Pancreas (tissue), 10 donors: ENCODE data around the gene SERINC5. TPM values are rescaled to one million over a fixed set of nuclear protein-coding genes. Genes with fewer than 3 reads are reported as not detected.
"Not testable (repeated sequence)": the region's sequence is repeated elsewhere in the genome, so short reads cannot be mapped to it uniquely, and the experiment has no call there.

Experiments
- ATAC-seq, 4 donors: fragments of 200-7000 bp; cut with Tn5 transposase; one replicate each; pipeline versions ENCODE4 v1.8.0 to v1.9.1; 2020; ENCODE audit warnings: mild to moderate bottlenecking in 4 of 4, moderate library complexity in 4 of 4
- DNase-seq, 6 donors: peaks; one replicate each; pipeline ENCODE4 v3.0.0-alpha.2; 2020
- FAIRE-seq: peaks from 2 replicates; lab custom pipeline; 2012; peaks lifted over from hg19 to GRCh38; lab: Jason Lieb, UNC
- H3K27ac ChIP-seq, 4 donors: fragments of 200-600 bp; sonication (generic); 1 replicate in 3 of 4; 2 replicates in 1 of 4; pipeline versions ENCODE4 v1.5.0 to v1.8.0; 2020
- H3K27me3 ChIP-seq, 4 donors: fragments of 200-600 bp; one replicate each; pipeline ENCODE4 v1.8.0; 2021
- H3K36me3 ChIP-seq, 3 donors: fragments of 200-600 bp; sonication (generic) in 1 of 3; one replicate each; pipeline versions ENCODE4 v1.5.0 to v1.8.0; 2020 to 2021
- H3K4me1 ChIP-seq, 3 donors: fragments of 200-600 bp; one replicate each; pipeline ENCODE4 v1.8.0; 2021
- H3K4me3 ChIP-seq, 4 donors: fragments of 200-600 bp; sonication (generic) in 2 of 4; one replicate each; pipeline versions ENCODE4 v1.5.0 to v1.8.0; 2020 to 2021
- H3K9me3 ChIP-seq, 4 donors: fragments of 200-600 bp; one replicate each; pipeline ENCODE4 v1.8.0; 2021
- CTCF ChIP-seq, 4 donors: fragments of 200-600 bp; sonication (generic) in 3 of 4; IDR thresholded peaks; one replicate each; pipeline versions ENCODE4 v1.5.0 to v1.8.0; 2021; ENCODE audit warnings: antibody characterized with exemption in 4 of 4
- WGBS, 2 donors: extraction: QIAGEN DNeasy Blood & Tissue Kit; methylation state at CpG; one replicate each; pipeline ENCODE4 v1.1.7; 2013; 5-methylcytosine and 5-hydroxymethylcytosine counted together
- intact Hi-C, 3 donors: fragments of 100-400 bp; cut with DNase I; formaldehyde crosslinking; loops; one replicate each; pipeline versions ENCODE4 v1.11.1 to v1.14.2; 2022
- polyA plus RNA-seq, 2 donors: library from polyadenylated mRNA; stranded (reverse); fragments of 200-250 nt; gene quantifications; one replicate each; pipeline ENCODE4 v1.2.3, GENCODE V29; 2013
- total RNA-seq, 6 donors: library from RNA; stranded (reverse); fragmentation: NEBNext Ultra II Directional in 4 of 6; extraction: Animal tissue kit (Norgen Biotek cat#: 25700) in 4 of 6; gene quantifications; one replicate each; pipeline versions ENCODE4 v1.2.1 to v1.2.4, GENCODE V29; 2021 to 2023
- donor health status: healthy with polysubstance abuse.
- donor health status: DM: no; HTN: no; CAD: no; lungs with moderate emphysema.
- donor health status: DM: no; HTN: no; CAD: no.
- donor health status: control.
- donor health status: control.
- donor health status: Bipolar disorder and iron deficiency.
- donor health status: DM: yes; HTN: yes; CAD: no.
- donor health status: DM: no; HTN: no; CAD: no.
- donor health status: DM: no; HTN: no; CAD: no.
- donor health status: DM: yes; HTN: yes; CAD: no.

Gene SERINC5
- total and polyA plus RNA-seq, 8 donors, result 3.7 to 43.2 (median 14.8) TPM

DNA sequence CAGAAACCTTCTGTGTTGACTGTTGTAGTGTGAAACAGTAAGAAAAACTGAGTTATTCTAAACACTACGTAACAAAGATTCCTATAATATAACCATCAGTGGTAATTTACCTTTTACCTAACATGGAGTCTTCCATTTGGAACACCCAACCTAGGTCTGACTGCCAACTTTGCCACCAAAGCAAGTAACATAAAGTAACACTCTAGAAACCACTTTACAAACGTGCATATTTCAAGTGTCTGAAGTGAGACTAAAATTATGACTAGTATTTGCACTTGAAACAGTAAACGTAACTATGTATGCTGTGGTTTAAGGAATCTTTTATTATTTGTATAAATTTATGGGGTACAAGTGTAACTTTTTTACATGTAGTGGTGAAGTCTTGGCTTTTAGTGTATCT lies 95.6 kb downstream of the SERINC5 start:
- no peak for FAIRE-seq

DNA sequence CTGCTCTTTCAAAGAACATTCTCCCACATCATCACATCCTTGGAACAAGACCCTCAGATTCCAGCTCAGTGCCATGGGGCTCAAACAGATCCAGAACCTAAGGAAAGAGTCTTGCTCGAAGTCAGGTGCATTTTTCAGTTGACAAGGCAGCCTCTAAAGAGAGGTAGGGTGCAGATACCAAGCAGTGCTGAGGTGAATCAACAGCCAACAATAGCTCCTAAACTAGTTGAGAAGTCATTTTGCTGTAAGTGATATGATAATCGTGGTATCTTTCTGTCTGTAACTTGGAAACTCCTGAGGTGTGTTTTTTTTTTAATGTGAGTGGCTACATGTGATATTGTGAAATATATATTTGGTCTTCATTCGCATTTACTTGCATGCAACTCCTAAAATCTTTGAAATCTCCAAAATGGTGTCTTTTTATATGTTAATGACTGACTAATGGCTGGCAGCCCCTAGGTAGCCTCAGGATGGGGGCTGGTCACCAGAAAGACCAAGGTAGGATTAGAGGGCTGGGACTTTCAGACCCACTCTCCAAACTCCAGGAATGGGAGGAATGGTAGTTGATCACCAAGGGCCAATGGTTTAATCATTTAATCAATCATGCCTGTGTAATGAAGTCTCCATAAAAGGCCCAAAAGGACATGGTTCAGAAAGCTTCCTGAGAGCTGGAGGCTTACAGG lies 96.6 kb downstream of the SERINC5 start:
- H3K9me3 ChIP-seq, result no peaks in the 10 kb centered on the region
- no peaks in the 10 kb centered on the region for H3K27me3 ChIP-seq
- no peak overlapping the region for H3K27ac ChIP-seq
- WGBS, 2 donors, result 82 to 84% methylated on average over 3 of the region's 3 CpGs
- no peak overlapping the region for H3K4me3 ChIP-seq
- intact Hi-C loops, result no loop called here
- FAIRE-seq (no peak), ATAC-seq (no peak), DNase-seq (no peak)
- TF ChIP-seq CTCF (IDR thresholded peaks at IDR 0.05), result no peak
- H3K36me3 ChIP-seq, result peaks cover 0 to 10% (median 0%) of the 10 kb centered on the region in 3 donors
- no peaks in the 10 kb centered on the region for H3K4me1 ChIP-seq

More for the DNA sequence above, 95.6 kb downstream of the SERINC5 start:
- WGBS, 2 donors, result 93 to 97% methylated on average over 3 of the region's 3 CpGs
- DNase-seq (no peak), ATAC-seq (no peak)
- Histone ChIP-seq H3K4me3 (no peak overlapping the region), H3K27me3 (no peaks in the 10 kb centered on the region), H3K36me3 (peaks cover 0 to 10% (median 0%) of the 10 kb centered on the region in 3 donors), H3K27ac (no peak overlapping the region), H3K9me3 (no peaks in the 10 kb centered on the region), H3K4me1 (no peaks in the 10 kb centered on the region)
- no peak for TF ChIP-seq CTCF (IDR thresholded peaks at IDR 0.05)
- intact Hi-C loops, result no loop called here

- 75 to 82% methylated on average over 5 of the region's 5 CpGs for WGBS, 2 donors
- FAIRE-seq (no peak), DNase-seq (no peak), ATAC-seq (no peak)
- H3K36me3 ChIP-seq, result peaks cover 0 to 10% (median 0%) of the 10 kb centered on the region in 3 donors
- no peaks in the 10 kb centered on the region for H3K4me1 ChIP-seq
- H3K9me3 ChIP-seq, result no peaks in the 10 kb centered on the region
- TF ChIP-seq CTCF (IDR thresholded peaks at IDR 0.05), result no peak
- no peak overlapping the region for H3K4me3 ChIP-seq
- no peaks in the 10 kb centered on the region for H3K27me3 ChIP-seq
- no peak overlapping the region for H3K27ac ChIP-seq
- intact Hi-C loops, result no loop called here
These were observed 99.7 kb downstream of the SERINC5 start for GRCh38 chr5:80156156-80156555.

DNA sequence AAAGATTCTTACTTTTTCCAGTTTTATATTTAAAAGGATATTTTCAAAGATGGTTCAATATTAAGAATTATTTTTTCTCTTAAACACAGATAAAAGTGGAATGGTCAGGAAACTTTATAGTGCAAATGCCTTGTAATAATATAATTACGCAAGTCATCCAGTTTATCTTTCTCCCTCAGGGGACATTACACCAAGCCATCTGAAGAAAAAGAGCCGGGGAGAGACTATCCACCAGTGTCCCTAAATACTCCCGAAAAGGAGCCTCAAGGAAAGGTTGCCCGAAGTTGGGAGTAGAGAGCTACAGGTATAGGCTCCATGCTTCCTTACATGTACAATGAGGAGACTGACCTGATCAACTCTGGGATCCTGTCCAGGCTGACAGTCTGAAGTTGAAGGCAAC lies 101.1 kb downstream of the SERINC5 start:
- FAIRE-seq (no peak), DNase-seq (no peak), ATAC-seq (no peak)
- WGBS, 2 donors, result 96 to 98% methylated on average over 4 of the region's 4 CpGs
- H3K4me3 ChIP-seq, result no peak overlapping the region
- no peaks in the 10 kb centered on the region for H3K9me3 ChIP-seq
- no peaks in the 10 kb centered on the region for H3K4me1 ChIP-seq
- intact Hi-C loops, result no loop called here
- H3K27me3 ChIP-seq, result no peaks in the 10 kb centered on the region
- no peak for TF ChIP-seq CTCF (IDR thresholded peaks at IDR 0.05)
- H3K36me3 ChIP-seq, result peaks cover 0 to 21% (median 7%) of the 10 kb centered on the region in 3 donors
- no peak overlapping the region for H3K27ac ChIP-seq

DNA sequence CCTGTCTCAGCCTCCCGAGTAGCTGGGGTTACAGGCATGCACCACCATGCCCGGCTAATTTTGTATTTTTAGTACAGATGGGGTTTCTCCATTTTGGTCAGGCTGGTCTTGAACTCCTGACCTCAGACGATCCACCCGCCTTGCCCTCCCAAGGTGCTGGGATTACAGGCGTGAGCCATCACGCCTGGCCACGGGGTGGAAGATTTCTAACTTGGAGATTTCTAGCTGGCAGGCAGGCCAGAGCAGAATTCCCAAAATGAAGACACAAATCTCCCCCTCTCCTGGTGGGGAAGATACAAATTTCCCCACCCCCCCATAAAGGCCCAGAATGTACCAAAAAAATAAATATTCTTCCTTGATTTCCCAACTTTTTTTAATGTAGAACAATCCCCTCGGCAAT lies 101.6 kb downstream of the SERINC5 start:
- WGBS, 2 donors, result 89 to 95% methylated on average over 8 of the region's 8 CpGs
- DNase-seq, H3K27me3 ChIP-seq, H3K4me1 ChIP-seq, H3K4me3 ChIP-seq, FAIRE-seq, intact Hi-C loops, ATAC-seq, H3K9me3 ChIP-seq: not testable (repeated sequence)
- H3K36me3 ChIP-seq, result peaks cover 0 to 17% (median 7%) of the 10 kb centered on the region in 3 donors
- peak overlapping the region in 1 of 4 donors; percentile 36 for H3K27ac ChIP-seq
